WTC11 (cell line): ENCODE results near the gene TAL1. TPM values are rescaled to one million over a fixed set of nuclear protein-coding genes. Genes with fewer than 3 reads are reported as not detected.

Experiments used
- ATAC-seq: fragments of 200-7000 bp; cut with Tn5 transposase; 2 replicates; pipeline ENCODE4 v1.10.0; 2021; ENCODE audit warnings: mild to moderate bottlenecking, moderate library complexity
- CTCF ChIA-PET: fragments of 300-600 bp; sonication (Branson Sonifier 250); formaldehyde crosslinking; loops from one replicate; lab custom pipeline; 2021; ENCODE audit warnings: antibody characterized with exemption; lab: Charles Lee
- POLR2A ChIA-PET: fragments of 350-600 bp; sonication (Branson Sonifier 250); formaldehyde crosslinking; loops from one replicate; lab custom pipeline; 2021; ENCODE audit warnings: antibody characterized with exemption; lab: Charles Lee
- DNase-seq: peaks from one replicate; pipeline ENCODE4 v3.0.0; 2021; ENCODE audit warnings: low spot score
- H3K27ac Mint-ChIP-seq: 2 replicates; pipeline ENCODE4 v1.8.0; 2021; ENCODE audit warnings: mixed read lengths
- H3K27me3 Mint-ChIP-seq: 2 replicates; pipeline ENCODE4 v1.8.0; 2021; ENCODE audit warnings: low read depth, mild to moderate bottlenecking, moderate library complexity, mixed read lengths
- H3K36me3 Mint-ChIP-seq: 2 replicates; pipeline ENCODE4 v1.8.0; 2021; ENCODE audit warnings: mixed read lengths
- H3K4me1 Mint-ChIP-seq: 2 replicates; pipeline ENCODE4 v1.8.0; 2022; ENCODE audit warnings: mixed read lengths
- H3K4me3 Mint-ChIP-seq: 2 replicates; pipeline ENCODE4 v1.8.0; 2021; ENCODE audit warnings: mild to moderate bottlenecking, moderate library complexity, mixed read lengths
- H3K9me3 Mint-ChIP-seq: 2 replicates; pipeline ENCODE4 v1.8.0; 2021; ENCODE audit warnings: mixed read lengths
- CREB1 ChIP-seq: sonication (generic); formaldehyde crosslinking; IDR thresholded peaks from 2 replicates; pipeline ENCODE4 v1.8.0; 2023; ENCODE audit warnings: mild to moderate bottlenecking, missing genetic modification reagents
- CREM ChIP-seq: sonication (generic); formaldehyde crosslinking; IDR thresholded peaks from 2 replicates; pipeline ENCODE4 v1.8.1; 2022; ENCODE audit warnings: mild to moderate bottlenecking, missing genetic modification reagents, moderate library complexity
- ESRRA ChIP-seq: sonication (generic); formaldehyde crosslinking; IDR thresholded peaks from 2 replicates; pipeline ENCODE4 v1.8.1; 2022; ENCODE audit warnings: mild to moderate bottlenecking, missing genetic modification reagents, borderline replicate concordance
- ETV6 ChIP-seq: sonication (generic); formaldehyde crosslinking; IDR thresholded peaks from 2 replicates; pipeline ENCODE4 v1.8.1; 2022; ENCODE audit warnings: mild to moderate bottlenecking, missing genetic modification reagents
- FOXP4 ChIP-seq: sonication (generic); formaldehyde crosslinking; IDR thresholded peaks from 2 replicates; pipeline ENCODE4 v1.8.0; 2022; ENCODE audit warnings: mild to moderate bottlenecking, missing genetic modification reagents
- GABPB1 ChIP-seq: sonication (generic); formaldehyde crosslinking; IDR thresholded peaks from 2 replicates; pipeline ENCODE4 v1.8.1; 2023; ENCODE audit warnings: mild to moderate bottlenecking, missing genetic modification reagents
- IRF1 ChIP-seq: sonication (generic); formaldehyde crosslinking; IDR thresholded peaks from 2 replicates; pipeline ENCODE4 v1.8.0; 2023; ENCODE audit warnings: missing genetic modification reagents
- JAZF1 ChIP-seq: fragments of 250-450 bp; sonication (Bioruptor Pico); IDR thresholded peaks from 2 replicates; pipeline ENCODE4 v1.9.0; 2021; ENCODE audit warnings: moderate library complexity, mild to moderate bottlenecking, inconsistent platforms
- MAX ChIP-seq: sonication (generic); formaldehyde crosslinking; IDR thresholded peaks from 2 replicates; pipeline ENCODE4 v1.8.0; 2022; ENCODE audit warnings: mild to moderate bottlenecking, missing genetic modification reagents
- MLX ChIP-seq: sonication (generic); formaldehyde crosslinking; IDR thresholded peaks from 2 replicates; pipeline ENCODE4 v1.8.1; 2023; ENCODE audit warnings: mild to moderate bottlenecking, missing genetic modification reagents, moderate library complexity
- NFATC4 ChIP-seq: fragments of 250-450 bp; sonication (Bioruptor Pico); IDR thresholded peaks from 2 replicates; pipeline ENCODE4 v1.9.0; 2021; ENCODE audit warnings: mild to moderate bottlenecking
- NR2C2 ChIP-seq: sonication (generic); formaldehyde crosslinking; IDR thresholded peaks from 2 replicates; pipeline ENCODE4 v1.8.0; 2022; ENCODE audit warnings: mild to moderate bottlenecking, missing genetic modification reagents
- PRDM15 ChIP-seq: sonication (generic); formaldehyde crosslinking; IDR thresholded peaks from 2 replicates; pipeline ENCODE4 v1.8.0; 2022; ENCODE audit warnings: missing genetic modification reagents
- SOX15 ChIP-seq: fragments of 250-450 bp; sonication (Bioruptor Pico); IDR thresholded peaks from 2 replicates; pipeline ENCODE4 v1.9.0; 2021; ENCODE audit warnings: mild to moderate bottlenecking
- STAT6 ChIP-seq: sonication (generic); formaldehyde crosslinking; conservative IDR thresholded peaks from 2 replicates; pipeline ENCODE4 v1.8.1; 2023; ENCODE audit warnings: mild to moderate bottlenecking, low read depth, missing genetic modification reagents, moderate library complexity
- TEAD4 ChIP-seq: sonication (generic); formaldehyde crosslinking; IDR thresholded peaks from 2 replicates; pipeline ENCODE4 v1.8.0; 2022; ENCODE audit warnings: mild to moderate bottlenecking, missing genetic modification reagents
- ZBTB43 ChIP-seq: sonication (generic); formaldehyde crosslinking; IDR thresholded peaks from 2 replicates; pipeline ENCODE4 v1.8.1; 2023; ENCODE audit warnings: mild to moderate bottlenecking, missing genetic modification reagents
- ZNF317 ChIP-seq: sonication (generic); formaldehyde crosslinking; IDR thresholded peaks from 2 replicates; pipeline ENCODE4 v1.8.1; 2023; ENCODE audit warnings: low read depth, mild to moderate bottlenecking, moderate library complexity, missing genetic modification reagents, borderline replicate concordance
- ZNF425 ChIP-seq: fragments of 250-450 bp; sonication (Bioruptor Pico); conservative IDR thresholded peaks from 2 replicates; pipeline ENCODE4 v1.9.0; 2021; ENCODE audit warnings: mild to moderate bottlenecking
- total RNA-seq: library from RNA; stranded (reverse); gene quantifications from 3 replicates; pipeline ENCODE4 v1.2.3, GENCODE V29; 2021

The TAL1 gene
- total RNA-seq, 1 experiment from 2014 or later: 0.63 TPM

GRCh38 chr1:47208374-47208850, 23.6 kb downstream of the TAL1 start (continued):
- TF ChIP-seq FOXP4 (CRISPR knock-in tag): 0 out of 2 replicates have a peak, but pooled peaks have one; percentile 28
- TF ChIP-seq ETV6 (CRISPR knock-in tag): peak; percentile 89
- no peak for TF ChIP-seq MLX (CRISPR knock-in tag)
- no peak for TF ChIP-seq ZNF317 (CRISPR knock-in tag)
- TF ChIP-seq TEAD4 (CRISPR knock-in tag): no peak
- 0 out of 2 replicates have a peak, but pooled peaks have one; percentile 44 for TF ChIP-seq CREM (CRISPR knock-in tag)
- TF ChIP-seq CREB1 (CRISPR knock-in tag): no peak
- TF ChIP-seq IRF1 (CRISPR knock-in tag): no peak
- TF ChIP-seq ZBTB43: no peak
- no peak for TF ChIP-seq SOX15 (CRISPR knock-in tag)

- Mint-ChIP-seq H3K27ac (no peak overlapping the region), H3K36me3 (no peaks in the 10 kb centered on the region), H3K4me1 (peaks cover 36% of the 10 kb centered on the region), H3K27me3 (peaks cover 72% of the 10 kb centered on the region), H3K4me3 (peak overlapping the region; percentile 52), H3K9me3 (peaks cover 5% of the 10 kb centered on the region)
- ChIA-PET CTCF (interaction anchor here (0.6 to 3.3 kb wide), 5 partner anchors 14 to 230 kb away, joined by 3 to 26 read pairs (median 3); partner anchors contain the start of gene FOXD2), POLR2A (no interaction called here)
- ATAC-seq (peak; percentile 2; the same call in 1 of the 2 replicates), DNase-seq (no peak)
- TF ChIP-seq ZNF425 (CRISPR knock-in tag) (no peak), MAX (CRISPR knock-in tag) (no peak)
- TF ChIP-seq, all 79 proteins: peak for 0
These were observed 24.1 kb downstream of the TAL1 start for GRCh38 chr1:47207803-47208373.

- peaks cover 30% of the 10 kb centered on the region for H3K4me1 Mint-ChIP-seq
- CTCF ChIA-PET: interaction anchor here (1.3 to 2.3 kb wide), 2 partner anchors 13 to 27 kb away, joined by 6 to 11 read pairs; no protein-coding TSS in a partner anchor
- no peak for ATAC-seq
- H3K27me3 Mint-ChIP-seq: peaks cover 69% of the 10 kb centered on the region
- DNase-seq: no peak
- no peak overlapping the region for H3K27ac Mint-ChIP-seq
- no peaks in the 10 kb centered on the region for H3K36me3 Mint-ChIP-seq
- POLR2A ChIA-PET: no interaction called here
- peaks cover 8% of the 10 kb centered on the region for H3K9me3 Mint-ChIP-seq
- H3K4me3 Mint-ChIP-seq: no peak overlapping the region
- TF ChIP-seq NR2C2 (CRISPR knock-in tag) (no peak), GABPB1 (CRISPR knock-in tag) (no peak), ESRRA (CRISPR knock-in tag) (no peak), PRDM15 (CRISPR knock-in tag) (no peak), JAZF1 (CRISPR knock-in tag) (no peak), TEAD4 (CRISPR knock-in tag) (no peak), STAT6 (no peak), NFATC4 (no peak)
These were observed 26.1 kb downstream of the TAL1 start for GRCh38 chr1:47205918-47206317.
